K562 (cell line): ENCODE results near the gene TBX19. TPM values are rescaled to one million over a fixed set of nuclear protein-coding genes. Genes with fewer than 3 reads are reported as not detected.

ENCODE experiments used
- ATAC-seq: fragments of 200-7000 bp; cut with Tn5 transposase; 3 replicates; pipeline ENCODE4 v1.9.1; 2020; ENCODE audit warnings: moderate library complexity
- BruUV-seq: library from RNA; stranded (reverse); fragments of 400-500 nt; replicated peaks from 2 replicates; lab custom pipeline; 2021; lab: Mats Ljungman, UMichigan
- CTCF ChIA-PET: fragments of 300-600 bp; formaldehyde crosslinking; extraction: SDS; loops from one replicate; lab custom pipeline; 2021; ENCODE audit warnings: low intra/inter-chr PET ratio; lab: Yijun Ruan, JAX
- POLR2A ChIA-PET: fragments of 300-600, 350-650 bp; sonication (Branson Sonifier 250); formaldehyde crosslinking; extraction: SDS; loops from one replicate; lab custom pipeline; 2021; ENCODE audit warnings: antibody characterized with exemption, inconsistent platforms; lab: Yijun Ruan, JAX
- DNase-seq, 4 experiments: peaks; one replicate each; pipeline versions ENCODE4 v3.0.0 to v3.0.0-alpha.2; 2011 to 2018; ENCODE audit warnings: low spot score in 3 of 4, mixed read lengths in 3 of 4; ENCODE audit errors: extremely low read depth in 1 of 4
- FAIRE-seq: peaks from 2 replicates; lab custom pipeline; 2011; peaks lifted over from hg19 to GRCh38; lab: Jason Lieb, UNC
- H2AFZ ChIP-seq: 2 replicates; pipeline ENCODE4 v1.6.0; 2011; ENCODE audit warnings: low read depth, low read length, control low read depth, inconsistent platforms
- H3K27ac ChIP-seq: fragments of 200-600 bp; 3 replicates; pipeline ENCODE4 v1.8.0; 2011; ENCODE audit warnings: low read depth, mild to moderate bottlenecking, control low read depth, inconsistent platforms, low read length, moderate library complexity, mixed read lengths; ENCODE audit errors: extremely low read depth
- H3K27me3 ChIP-seq, 2 experiments: fragments of 300-600 bp in 1 of 2; 2 replicates in 1 of 2; 3 replicates in 1 of 2; pipeline versions ENCODE4 v1.6.0 to v1.8.0; 2011; ENCODE audit warnings: inconsistent platforms in 2 of 2, low read length in 2 of 2, mild to moderate bottlenecking in 1 of 2, mixed read lengths in 1 of 2, moderate library complexity in 1 of 2; ENCODE audit not compliant: control insufficient read depth in 2 of 2, insufficient read depth in 2 of 2
- H3K36me3 ChIP-seq: fragments of 300-600 bp; 3 replicates; pipeline ENCODE4 v1.8.0; 2011; ENCODE audit warnings: mild to moderate bottlenecking, low read length, inconsistent platforms; ENCODE audit not compliant: control insufficient read depth, insufficient read depth
- H3K4me1 ChIP-seq, 2 experiments: fragments of 200-600 bp in 1 of 2; replicated peaks in 1 of 2; 2 replicates in 1 of 2; 3 replicates in 1 of 2; pipeline versions ENCODE4 v1.5.1 to v1.8.0; 2011; ENCODE audit warnings: inconsistent platforms in 2 of 2, low read length in 2 of 2, mild to moderate bottlenecking in 1 of 2, mixed read lengths in 1 of 2, moderate library complexity in 1 of 2; ENCODE audit not compliant: control insufficient read depth in 2 of 2, insufficient read depth in 2 of 2
- H3K4me2 ChIP-seq: 2 replicates; pipeline ENCODE4 v1.6.1; 2011; ENCODE audit warnings: low read length, control low read depth, inconsistent platforms, mixed read lengths; ENCODE audit not compliant: insufficient read depth
- H3K4me3 ChIP-seq: fragments of 200-600 bp; sonication (generic), shearing (Covaris generic); 2 replicates; pipeline ENCODE4 v1.5.1; 2016; ENCODE audit warnings: control low read depth, inconsistent platforms
- H3K79me2 ChIP-seq: fragments of 200-600 bp; 3 replicates; pipeline ENCODE4 v1.8.0; 2011; ENCODE audit warnings: low read length, inconsistent platforms; ENCODE audit not compliant: control insufficient read depth, insufficient read depth
- H3K9ac ChIP-seq, 2 experiments: 2 replicates each; pipeline versions ENCODE4 v1.6.0 to v1.6.1; 2011; ENCODE audit warnings: low read depth in 2 of 2, low read length in 2 of 2, control low read depth in 1 of 2, inconsistent platforms in 1 of 2, mild to moderate bottlenecking in 1 of 2, mixed read lengths in 1 of 2; ENCODE audit not compliant: insufficient read depth in 1 of 2
- H3K9me1 ChIP-seq: one replicate; pipeline ENCODE4 v1.6.0; 2011; ENCODE audit warnings: inconsistent platforms, mild to moderate bottlenecking, low read length, moderate library complexity; ENCODE audit not compliant: control insufficient read depth, insufficient read depth
- H3K9me3 ChIP-seq: replicated peaks from 2 replicates; pipeline ENCODE4 v1.5.1; 2011; ENCODE audit warnings: low read depth, low read length, inconsistent platforms; ENCODE audit not compliant: control insufficient read depth, insufficient read depth
- H4K20me1 ChIP-seq: replicated peaks from 2 replicates; pipeline ENCODE4 v1.6.1; 2011; ENCODE audit warnings: low read length, inconsistent platforms, mixed read lengths; ENCODE audit not compliant: control insufficient read depth, insufficient read depth
- ARID1B ChIP-seq: fragments of 450-650 bp; IDR thresholded peaks from 2 replicates; pipeline ENCODE4 v1.6.1; 2016; ENCODE audit warnings: antibody characterized with exemption, mild to moderate bottlenecking, inconsistent platforms
- CBFA2T2 ChIP-seq: fragments of 450-650 bp; conservative IDR thresholded peaks from 2 replicates; pipeline ENCODE4 v1.6.1; 2017; ENCODE audit warnings: mild to moderate bottlenecking
- CEBPB ChIP-seq: fragments of 450-650 bp; IDR thresholded peaks from 2 replicates; pipeline ENCODE4 v1.6.1; 2016; ENCODE audit warnings: missing genetic modification characterization, missing compliant biosample characterization
- GABPA ChIP-seq: fragments of 200-800 bp; sonication (Bioruptor generic); conservative IDR thresholded peaks from 2 replicates; pipeline ENCODE4 v1.6.1; 2016; ENCODE audit warnings: low read depth, missing genetic modification characterization, missing compliant biosample characterization
- GTF2A2 ChIP-seq: IDR thresholded peaks from 2 replicates; pipeline ENCODE4 v1.6.1; 2016; ENCODE audit warnings: mild to moderate bottlenecking, missing genetic modification characterization, missing compliant biosample characterization
- L3MBTL2 ChIP-seq: fragments of 450-650 bp; IDR thresholded peaks from 2 replicates; pipeline ENCODE4 v1.6.1; 2016; ENCODE audit warnings: mild to moderate bottlenecking, moderate library complexity
- SOX6 ChIP-seq: fragments of 450-650 bp; IDR thresholded peaks from 2 replicates; pipeline ENCODE4 v1.6.1; 2014; ENCODE audit warnings: mild to moderate bottlenecking
- TAL1 ChIP-seq: fragments of 450-650 bp; IDR thresholded peaks from 2 replicates; pipeline ENCODE4 v1.6.1; 2016; ENCODE audit warnings: mild to moderate bottlenecking
- WGBS: fragments of 100-300 bp; shearing (Covaris generic); methylation state at CpG from one replicate; pipeline ENCODE4 v1.1.6; 2016; ENCODE audit warnings: low coverage, mixed read lengths; ENCODE audit not compliant: insufficient coverage; ENCODE audit errors: missing lambda C conversion rate; 5-methylcytosine and 5-hydroxymethylcytosine counted together
- in situ Hi-C: fragments of 300-500 bp; cut with MboI; formaldehyde crosslinking; loops from 4 replicates; pipeline ENCODE4 v1.15.0; 2018; ENCODE audit warnings: inconsistent platforms, mixed read lengths
- intact Hi-C: fragments of 100-400 bp; cut with micrococcal nuclease; formaldehyde crosslinking; loops from 2 replicates; pipeline ENCODE4 v1.14.2; 2022
- polyA plus RNA-seq, 8 experiments: library from polyadenylated mRNA; depleted of rRNA in 4 of 8; stranded (reverse) in 5 of 8; unstranded in 3 of 8; fragments of >200 nt; fragmentation: Nextera tagmentation in 2 of 8; fragmentation: Illumina TruSeq in 1 of 8; extraction: Ambion mirVana in 2 of 8; extraction: Trizol in 1 of 8; gene quantifications; 2 replicates each; pipeline versions ENCODE4 v1.2.1 to v1.2.3, GENCODE V29; 2011 to 2014; ENCODE audit warnings: inconsistent platforms in 1 of 8, missing spikeins in 1 of 8
- total RNA-seq, 7 experiments: library from RNA; depleted of rRNA in 6 of 7; stranded (reverse); fragments of >200 nt in 6 of 7; fragmentation: Illumina TruSeq in 2 of 7; extraction: Trizol in 2 of 7; gene quantifications; 2 replicates each; pipeline versions ENCODE4 v1.2.1 to v1.2.3, GENCODE V29; 2011 to 2021; ENCODE audit warnings: low replicate concordance in 1 of 7
- TF ChIP-seq, protein P1 (sequence below): fragments of 250-450 bp; sonication (Bioruptor Pico); IDR thresholded peaks from 2 replicates; pipeline ENCODE4 v1.4.0; 2020

The TBX19 gene
- total and polyA plus RNA-seq, 9 of the 15 experiments (the other 6 are each of a cell fraction or from before 2014, with no cell fraction given), result 0.32 to 3.1 (median 0.95) TPM

DNA sequence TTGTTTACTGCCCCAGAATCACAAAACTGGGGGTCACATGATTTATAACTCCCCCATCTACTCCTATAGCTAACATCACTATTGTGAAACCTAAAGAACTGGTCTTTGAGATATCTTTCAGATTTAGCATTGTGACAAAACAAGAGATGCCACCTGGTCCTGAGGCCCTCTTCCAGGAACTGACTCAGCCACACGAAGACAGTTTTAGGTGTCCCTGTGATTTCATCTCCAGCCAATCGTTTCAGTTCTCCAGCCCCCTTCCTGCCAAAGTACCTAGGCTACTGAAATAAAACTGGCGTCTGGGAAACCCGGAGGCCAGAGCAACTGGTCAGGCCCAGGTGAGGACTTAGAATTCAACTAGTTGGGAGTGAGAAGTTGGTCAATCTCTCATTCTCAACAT lies 36.6 kb downstream of the TBX19 start:
- BruUV-seq, result no TSS peak
- Histone ChIP-seq H3K9ac (no peak overlapping the region), H3K4me3 (no peak overlapping the region), H3K79me2 (no peaks in the 10 kb centered on the region), H3K27me3 (no peaks in the 10 kb centered on the region), H3K9me1 (no peaks in the 10 kb centered on the region), H2AFZ (no peak overlapping the region), H4K20me1 (no peaks in the 10 kb centered on the region), H3K4me1 (peaks cover 3 to 9% of the 10 kb centered on the region in 2 experiments; a peak in 4 of 5 replicates), H3K36me3 (no peaks in the 10 kb centered on the region), H3K27ac (no peak overlapping the region), H3K4me2 (no peak overlapping the region), H3K9me3 (no peaks in the 10 kb centered on the region)
- 17% methylated on average over 4 of the region's 4 CpGs for WGBS
- ChIA-PET CTCF (no interaction called here), POLR2A (no interaction called here)
- ATAC-seq (no peak), DNase-seq (peak in 2 of 4 experiments; percentile 40 to 50), FAIRE-seq (peak; percentile 48)
- in situ Hi-C loops (no loop called here), intact Hi-C loops (no loop called here)
- TF ChIP-seq TAL1 (peak; percentile 19; the same call in 1 of the 2 replicates), CEBPB (tag) (peak; percentile 48), L3MBTL2 (peak; percentile 72; the same call in 1 of the 2 replicates), ARID1B (peak; percentile 50; the same call in 1 of the 2 replicates), CBFA2T2 (0 out of 2 replicates have a peak, but pooled peaks have one; percentile 4), GABPA (tag) (no peak), GTF2A2 (no peak), SOX6 (0 out of 2 replicates have a peak, but pooled peaks have one; percentile 25)
- TF ChIP-seq, protein P1, sequence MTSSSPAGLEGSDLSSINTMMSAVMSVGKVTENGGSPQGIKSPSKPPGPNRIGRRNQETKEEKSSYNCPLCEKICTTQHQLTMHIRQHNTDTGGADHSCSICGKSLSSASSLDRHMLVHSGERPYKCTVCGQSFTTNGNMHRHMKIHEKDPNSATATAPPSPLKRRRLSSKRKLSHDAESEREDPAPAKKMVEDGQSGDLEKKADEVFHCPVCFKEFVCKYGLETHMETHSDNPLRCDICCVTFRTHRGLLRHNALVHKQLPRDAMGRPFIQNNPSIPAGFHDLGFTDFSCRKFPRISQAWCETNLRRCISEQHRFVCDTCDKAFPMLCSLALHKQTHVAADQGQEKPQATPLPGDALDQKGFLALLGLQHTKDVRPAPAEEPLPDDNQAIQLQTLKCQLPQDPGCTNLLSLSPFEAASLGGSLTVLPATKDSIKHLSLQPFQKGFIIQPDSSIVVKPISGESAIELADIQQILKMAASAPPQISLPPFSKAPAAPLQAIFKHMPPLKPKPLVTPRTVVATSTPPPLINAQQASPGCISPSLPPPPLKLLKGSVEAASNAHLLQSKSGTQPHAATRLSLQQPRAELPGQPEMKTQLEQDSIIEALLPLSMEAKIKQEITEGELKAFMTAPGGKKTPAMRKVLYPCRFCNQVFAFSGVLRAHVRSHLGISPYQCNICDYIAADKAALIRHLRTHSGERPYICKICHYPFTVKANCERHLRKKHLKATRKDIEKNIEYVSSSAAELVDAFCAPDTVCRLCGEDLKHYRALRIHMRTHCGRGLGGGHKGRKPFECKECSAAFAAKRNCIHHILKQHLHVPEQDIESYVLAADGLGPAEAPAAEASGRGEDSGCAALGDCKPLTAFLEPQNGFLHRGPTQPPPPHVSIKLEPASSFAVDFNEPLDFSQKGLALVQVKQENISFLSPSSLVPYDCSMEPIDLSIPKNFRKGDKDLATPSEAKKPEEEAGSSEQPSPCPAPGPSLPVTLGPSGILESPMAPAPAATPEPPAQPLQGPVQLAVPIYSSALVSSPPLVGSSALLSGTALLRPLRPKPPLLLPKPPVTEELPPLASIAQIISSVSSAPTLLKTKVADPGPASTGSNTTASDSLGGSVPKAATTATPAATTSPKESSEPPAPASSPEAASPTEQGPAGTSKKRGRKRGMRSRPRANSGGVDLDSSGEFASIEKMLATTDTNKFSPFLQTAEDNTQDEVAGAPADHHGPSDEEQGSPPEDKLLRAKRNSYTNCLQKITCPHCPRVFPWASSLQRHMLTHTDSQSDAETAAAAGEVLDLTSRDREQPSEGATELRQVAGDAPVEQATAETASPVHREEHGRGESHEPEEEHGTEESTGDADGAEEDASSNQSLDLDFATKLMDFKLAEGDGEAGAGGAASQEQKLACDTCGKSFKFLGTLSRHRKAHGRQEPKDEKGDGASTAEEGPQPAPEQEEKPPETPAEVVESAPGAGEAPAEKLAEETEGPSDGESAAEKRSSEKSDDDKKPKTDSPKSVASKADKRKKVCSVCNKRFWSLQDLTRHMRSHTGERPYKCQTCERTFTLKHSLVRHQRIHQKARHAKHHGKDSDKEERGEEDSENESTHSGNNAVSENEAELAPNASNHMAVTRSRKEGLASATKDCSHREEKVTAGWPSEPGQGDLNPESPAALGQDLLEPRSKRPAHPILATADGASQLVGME (CRISPR knock-in tag), result no peak
